Endothelial cell of umbilical vein (primary cell): ENCODE measurements around the gene RMP24.

Experiments used
- BruUV-seq: library from RNA; stranded (reverse); fragments of 400-500 nt; replicated peaks from 2 replicates; lab custom pipeline; 2021; lab: Mats Ljungman, UMichigan
- CTCF ChIA-PET: fragments of 300-600, 350-600 bp; sonication (Branson Sonifier 250); formaldehyde crosslinking; loops from one replicate; lab custom pipeline; 2021; ENCODE audit warnings: antibody characterized with exemption, inconsistent platforms; lab: Charles Lee
- POLR2A ChIA-PET: fragments of 300-600, 350-600 bp; sonication (Branson Sonifier 250); formaldehyde crosslinking; loops from one replicate; lab custom pipeline; 2021; ENCODE audit warnings: antibody characterized with exemption, inconsistent platforms; lab: Charles Lee
- DNase-seq: peaks from one replicate; pipeline ENCODE4 v3.0.0-alpha.2; 2011; ENCODE audit warnings: low read depth, low spot score
- FAIRE-seq: peaks from 2 replicates; lab custom pipeline; 2011; peaks lifted over from hg19 to GRCh38; lab: Jason Lieb, UNC
- H2AFZ ChIP-seq: 2 replicates; pipeline ENCODE4 v1.6.0; 2012; ENCODE audit warnings: low read depth, low read length, control low read depth, inconsistent platforms
- H3K27ac ChIP-seq: 2 replicates; pipeline ENCODE4 v1.5.1; 2011; ENCODE audit warnings: low read depth, mild to moderate bottlenecking, control low read depth, low read length, moderate library complexity; ENCODE audit not compliant: insufficient read depth
- H3K27me3 ChIP-seq, 2 experiments: 2 replicates each; pipeline versions ENCODE4 v1.6.0 to v1.6.1; 2011; ENCODE audit warnings: low read length in 2 of 2, mixed read lengths in 1 of 2; ENCODE audit not compliant: control insufficient read depth in 2 of 2, insufficient read depth in 2 of 2
- H3K36me3 ChIP-seq, 2 experiments: 2 replicates in 1 of 2; 3 replicates in 1 of 2; pipeline ENCODE4 v1.5.1; 2011; ENCODE audit warnings: low read length in 2 of 2, mild to moderate bottlenecking in 1 of 2, moderate library complexity in 1 of 2; ENCODE audit not compliant: control insufficient read depth in 2 of 2, insufficient read depth in 2 of 2; ENCODE audit errors: extremely low read depth in 1 of 2
- H3K4me1 ChIP-seq: 3 replicates; pipeline ENCODE4 v1.5.1; 2011; ENCODE audit warnings: mild to moderate bottlenecking, low read length; ENCODE audit not compliant: control insufficient read depth, insufficient read depth; ENCODE audit errors: extremely low read depth
- H3K4me2 ChIP-seq: 2 replicates; pipeline ENCODE4 v1.6.1; 2011; ENCODE audit warnings: low read length, control low read depth, mixed read lengths; ENCODE audit not compliant: insufficient read depth
- H3K4me3 ChIP-seq, 3 experiments: fragments of 200-600 bp in 1 of 3; sonication (generic), shearing (Covaris generic) in 1 of 3; replicated peaks in 1 of 3; 2 replicates each; pipeline ENCODE4 v1.5.1; 2011 to 2016; ENCODE audit warnings: control low read depth in 3 of 3, low read length in 3 of 3, mild to moderate bottlenecking in 2 of 3, inconsistent platforms in 1 of 3, low read depth in 1 of 3, moderate library complexity in 1 of 3; ENCODE audit not compliant: insufficient read depth in 1 of 3
- H3K79me2 ChIP-seq: 2 replicates; pipeline ENCODE4 v1.6.0; 2012; ENCODE audit warnings: low read length, inconsistent platforms; ENCODE audit not compliant: control insufficient read depth, insufficient read depth
- H3K9ac ChIP-seq: replicated peaks from 2 replicates; pipeline ENCODE3; 2011; ENCODE audit warnings: low read length, control low read depth; ENCODE audit not compliant: insufficient read depth; ENCODE audit errors: extremely low read depth
- H3K9me1 ChIP-seq: replicated peaks from 3 replicates; pipeline ENCODE4 v1.6.0; 2011; ENCODE audit warnings: mild to moderate bottlenecking, low read length; ENCODE audit not compliant: control insufficient read depth, insufficient read depth; ENCODE audit errors: extremely low read depth
- H3K9me3 ChIP-seq: replicated peaks from 2 replicates; pipeline ENCODE4 v1.5.1; 2012; ENCODE audit warnings: low read length, inconsistent platforms; ENCODE audit not compliant: control insufficient read depth, insufficient read depth
- H4K20me1 ChIP-seq: replicated peaks from 2 replicates; pipeline ENCODE3; 2011; ENCODE audit warnings: mild to moderate bottlenecking, low read length; ENCODE audit not compliant: control insufficient read depth, insufficient read depth; ENCODE audit errors: extremely low read depth
- EZH2 ChIP-seq: IDR thresholded peaks from 2 replicates; pipeline ENCODE4 v1.6.1; 2012; ENCODE audit warnings: borderline replicate concordance, low read depth, mild to moderate bottlenecking, moderate library complexity, low read length, inconsistent platforms; ENCODE audit not compliant: severe bottlenecking
- FOS ChIP-seq: IDR thresholded peaks from 2 replicates; pipeline ENCODE4 v1.6.1; 2011; ENCODE audit warnings: mild to moderate bottlenecking, low read length, moderate library complexity, borderline replicate concordance; ENCODE audit not compliant: insufficient read depth
- GATA2 ChIP-seq: IDR thresholded peaks from 2 replicates; pipeline ENCODE4 v1.7.0; 2011; ENCODE audit warnings: low read depth, mild to moderate bottlenecking, moderate library complexity, mixed read lengths, low read length; ENCODE audit not compliant: insufficient read length, insufficient read depth
- JUN ChIP-seq: IDR thresholded peaks from 2 replicates; pipeline ENCODE4 v1.6.1; 2011; ENCODE audit warnings: borderline replicate concordance, low read depth; ENCODE audit not compliant: insufficient read length, insufficient read depth
- MYC ChIP-seq: IDR thresholded peaks from one replicate; pipeline ENCODE4 v1.6.1; 2011; ENCODE audit warnings: mild to moderate bottlenecking, low read depth, low read length
- POLR2A ChIP-seq: IDR thresholded peaks from 2 replicates; pipeline ENCODE4 v1.6.1; 2012; ENCODE audit warnings: low read depth, mild to moderate bottlenecking, control low read depth, low read length
- POLR2AphosphoS5 ChIP-seq: IDR thresholded peaks from 2 replicates; pipeline ENCODE4 v1.6.1; 2012; ENCODE audit warnings: low read depth, mild to moderate bottlenecking, control low read depth, low read length, moderate library complexity; ENCODE audit not compliant: insufficient read depth
- dilution Hi-C: fragments of 300-500 bp; cut with MboI; formaldehyde crosslinking; loops from one replicate; pipeline ENCODE4 v1.15.0; 2019; ENCODE audit warnings: low sequenced_read_pairs; ENCODE audit not compliant: extremely low pct_ligation_motif_present
- intact Hi-C: fragments of 100-400 bp; cut with micrococcal nuclease; formaldehyde crosslinking; loops from one replicate; pipeline ENCODE4 v1.10.0; 2022
- TF ChIP-seq, protein P1 (sequence below), 2 donors: IDR thresholded peaks; 1 replicate in 1 of 2; 2 replicates in 1 of 2; pipeline ENCODE4 v1.5.1; 2011; ENCODE audit warnings: low read length in 2 of 2, mild to moderate bottlenecking in 2 of 2, moderate library complexity in 2 of 2, control low read depth in 1 of 2, inconsistent platforms in 1 of 2, low read depth in 1 of 2; ENCODE audit not compliant: insufficient read depth in 1 of 2; ENCODE audit errors: extremely low read depth in 1 of 2
- TF ChIP-seq, protein P2 (sequence below): IDR thresholded peaks from 2 replicates; pipeline ENCODE4 v1.6.1; 2011; ENCODE audit not compliant: insufficient read depth, insufficient read length

RMP24 gene

DNA sequence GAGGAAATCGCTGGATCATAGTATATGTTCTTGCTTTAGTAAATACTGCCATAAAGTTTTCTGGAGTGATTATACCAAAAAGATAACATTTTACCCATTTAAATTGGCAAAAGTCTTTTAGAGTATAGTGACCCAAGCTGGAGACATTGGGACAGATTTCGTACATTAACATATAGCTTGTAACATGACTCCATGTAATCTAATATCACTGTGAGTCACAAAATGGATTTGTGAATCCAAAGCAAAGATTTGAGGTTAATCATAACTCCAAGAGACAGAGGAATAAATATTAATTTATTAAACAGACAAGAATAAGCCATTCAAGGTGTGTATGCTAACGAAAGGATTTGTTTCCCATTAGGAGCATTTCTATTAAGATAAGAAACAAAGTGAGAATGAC is 45.0 kb upstream of the RMP24 start:
- Histone ChIP-seq H2AFZ (no peak overlapping the region), H3K79me2 (no peaks in the 10 kb centered on the region), H3K27me3 (peaks cover 13 to 14% of the 10 kb centered on the region in 2 experiments), H3K4me3 (no peak overlapping the region), H3K27ac (no peak overlapping the region), H3K9me3 (no peaks in the 10 kb centered on the region), H3K9me1 (no peaks in the 10 kb centered on the region), H3K4me1 (no peaks in the 10 kb centered on the region), H3K4me2 (no peak overlapping the region), H3K36me3 (no peaks in the 10 kb centered on the region), H3K9ac (no peak overlapping the region), H4K20me1 (no peaks in the 10 kb centered on the region)
- DNase-seq (no peak), FAIRE-seq (no peak)
- ChIA-PET POLR2A (no interaction called here), CTCF (interaction anchor here (1.0 kb wide), 1 partner anchor 23 kb away, joined by 3 read pairs; no protein-coding TSS in a partner anchor)
- BruUV-seq = no TSS peak
- intact Hi-C loops (no loop called here), dilution Hi-C loops (no loop called here)
- TF ChIP-seq FOS = no peak
- TF ChIP-seq POLR2AphosphoS5 = no peak
- TF ChIP-seq JUN = no peak
- TF ChIP-seq, protein P1, sequence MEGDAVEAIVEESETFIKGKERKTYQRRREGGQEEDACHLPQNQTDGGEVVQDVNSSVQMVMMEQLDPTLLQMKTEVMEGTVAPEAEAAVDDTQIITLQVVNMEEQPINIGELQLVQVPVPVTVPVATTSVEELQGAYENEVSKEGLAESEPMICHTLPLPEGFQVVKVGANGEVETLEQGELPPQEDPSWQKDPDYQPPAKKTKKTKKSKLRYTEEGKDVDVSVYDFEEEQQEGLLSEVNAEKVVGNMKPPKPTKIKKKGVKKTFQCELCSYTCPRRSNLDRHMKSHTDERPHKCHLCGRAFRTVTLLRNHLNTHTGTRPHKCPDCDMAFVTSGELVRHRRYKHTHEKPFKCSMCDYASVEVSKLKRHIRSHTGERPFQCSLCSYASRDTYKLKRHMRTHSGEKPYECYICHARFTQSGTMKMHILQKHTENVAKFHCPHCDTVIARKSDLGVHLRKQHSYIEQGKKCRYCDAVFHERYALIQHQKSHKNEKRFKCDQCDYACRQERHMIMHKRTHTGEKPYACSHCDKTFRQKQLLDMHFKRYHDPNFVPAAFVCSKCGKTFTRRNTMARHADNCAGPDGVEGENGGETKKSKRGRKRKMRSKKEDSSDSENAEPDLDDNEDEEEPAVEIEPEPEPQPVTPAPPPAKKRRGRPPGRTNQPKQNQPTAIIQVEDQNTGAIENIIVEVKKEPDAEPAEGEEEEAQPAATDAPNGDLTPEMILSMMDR (IDR thresholded peaks at IDR 0.05; ENCODE audit: extremely low read depth in 1 of 2, insufficient read depth in 1 of 2, low read depth in 1 of 2, low read length in 2 of 2) = no peak
- no peak for TF ChIP-seq EZH2
- no peak for TF ChIP-seq GATA2
- TF ChIP-seq MYC = no peak
- TF ChIP-seq, protein P2, sequence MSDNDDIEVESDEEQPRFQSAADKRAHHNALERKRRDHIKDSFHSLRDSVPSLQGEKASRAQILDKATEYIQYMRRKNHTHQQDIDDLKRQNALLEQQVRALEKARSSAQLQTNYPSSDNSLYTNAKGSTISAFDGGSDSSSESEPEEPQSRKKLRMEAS = no peak
- TF ChIP-seq POLR2A = no peak
